ENCODE results near the gene ACTR6.
"Not testable (repeated sequence)": the region's sequence is repeated elsewhere in the genome, so short reads cannot be mapped to it uniquely, and the experiment has no call there.

ACTR6 gene

GRCh38 chr12:100173111-100173510 is 27.5 kb upstream of the ACTR6 start:
- peaks cover 0 to 11% (median 0%) of the 10 kb centered on the region in 3 donors for H3K36me3 ChIP-seq
- no peak overlapping the region for H3K27ac ChIP-seq
- H3K9me3 ChIP-seq: no peaks in the 10 kb centered on the region
- DNase-seq: no peak
- TF ChIP-seq CTCF (IDR thresholded peaks at IDR 0.05): no peak
- no peaks in the 10 kb centered on the region for H3K4me1 ChIP-seq
- no peaks in the 10 kb centered on the region for H3K27me3 ChIP-seq
- H3K4me3 ChIP-seq: no peak overlapping the region
- intact Hi-C loops (cut with DNase I; ENCODE audit: low total_unique reads): no loop called here

GRCh38 chr12:100174495-100174894 is 26.1 kb upstream of the ACTR6 start:
- H3K36me3 ChIP-seq: peaks cover 0 to 11% (median 0%) of the 10 kb centered on the region in 3 donors
- H3K27me3 ChIP-seq: no peaks in the 10 kb centered on the region

GRCh38 chr12:100176493-100176892 is 24.1 kb upstream of the ACTR6 start:
- intact Hi-C loops (cut with DNase I; ENCODE audit: low total_unique reads); H3K27ac ChIP-seq; H3K9me3 ChIP-seq; H3K27me3 ChIP-seq; H3K4me1 ChIP-seq; DNase-seq; H3K4me3 ChIP-seq: not testable (repeated sequence)
- peaks cover 0 to 11% (median 0%) of the 10 kb centered on the region in 3 donors for H3K36me3 ChIP-seq

More at GRCh38 chr12:100174495-100174894, 26.1 kb upstream of the ACTR6 start:
- DNase-seq: no peak
- intact Hi-C loops (cut with DNase I; ENCODE audit: low total_unique reads): no loop called here
- no peak overlapping the region for H3K27ac ChIP-seq
- TF ChIP-seq CTCF (IDR thresholded peaks at IDR 0.05): no peak
- no peaks in the 10 kb centered on the region for H3K9me3 ChIP-seq
- H3K4me1 ChIP-seq: no peaks in the 10 kb centered on the region
- H3K4me3 ChIP-seq: no peak overlapping the region

GRCh38 chr12:100179252-100179651 is 21.4 kb upstream of the ACTR6 start:
- Histone ChIP-seq H3K27ac (no peak overlapping the region), H3K36me3 (no peaks in the 10 kb centered on the region), H3K27me3 (no peaks in the 10 kb centered on the region), H3K4me1 (peaks cover 0 to under 1% (median 0%) of the 10 kb centered on the region in 4 donors), H3K9me3 (no peaks in the 10 kb centered on the region), H3K4me3 (no peak overlapping the region)
- TF ChIP-seq CTCF (IDR thresholded peaks at IDR 0.05): no peak
- no peak for DNase-seq
- intact Hi-C loops (cut with DNase I; ENCODE audit: low total_unique reads): no loop called here

- Histone ChIP-seq H3K36me3 (peaks cover 0 to 11% (median 0%) of the 10 kb centered on the region in 3 donors), H3K4me3 (no peak overlapping the region), H3K4me1 (peaks cover 0 to 25% (median 15%) of the 10 kb centered on the region in 4 donors), H3K27me3 (no peaks in the 10 kb centered on the region), H3K9me3 (no peaks in the 10 kb centered on the region), H3K27ac (peak overlapping the region; percentile 75 to 83)
- intact Hi-C loops (cut with DNase I; ENCODE audit: low total_unique reads): no loop called here
- no peak for DNase-seq
- TF ChIP-seq CTCF (IDR thresholded peaks at IDR 0.05): no peak
These were observed 16.0 kb upstream of the ACTR6 start for GRCh38 chr12:100184549-100185145.

- H3K27me3 ChIP-seq: no peaks in the 10 kb centered on the region
- H3K36me3 ChIP-seq: peaks cover 0 to 13% (median 0%) of the 10 kb centered on the region in 3 donors
- TF ChIP-seq CTCF (IDR thresholded peaks at IDR 0.05): no peak
- H3K27ac ChIP-seq: peak overlapping the region; percentile 75 to 83
- H3K4me1 ChIP-seq: peaks cover 0 to 25% (median 15%) of the 10 kb centered on the region in 4 donors
- no peaks in the 10 kb centered on the region for H3K9me3 ChIP-seq
- peak overlapping the region; percentile 36 to 38 for H3K4me3 ChIP-seq
- no peak for DNase-seq
- intact Hi-C loops (cut with DNase I; ENCODE audit: low total_unique reads): no loop called here
These were observed 15.2 kb upstream of the ACTR6 start for GRCh38 chr12:100185361-100185894.

All from tibial artery (tissue), 4 donors.